ENCODE data around the gene SNX21. TPM values are rescaled to one million over a fixed set of nuclear protein-coding genes. Genes with fewer than 3 reads are reported as not detected.

SNX21 gene
- total and polyA plus RNA-seq, 9 of the 15 experiments (the other 6 are each of a cell fraction or from before 2014, with no cell fraction given) = 0.10 to 1.2 (median 0.42) TPM

GRCh38 chr20:45890077-45890984, 56.7 kb downstream of the SNX21 start (continued):
- TF ChIP-seq PREB (CRISPR knock-in tag; IDR thresholded peaks at IDR 0.05) = no peak
- TF ChIP-seq ZNF589 (CRISPR knock-in tag; IDR thresholded peaks at IDR 0.05; ENCODE audit: low read depth) = 0 out of 2 replicates have a peak, but pooled peaks have one; percentile 36
- TF ChIP-seq NFIC (IDR thresholded peaks at IDR 0.05) = peak; percentile 84
- TF ChIP-seq ZEB2 (IDR thresholded peaks at IDR 0.05) = no peak
- TF ChIP-seq, protein P1, sequence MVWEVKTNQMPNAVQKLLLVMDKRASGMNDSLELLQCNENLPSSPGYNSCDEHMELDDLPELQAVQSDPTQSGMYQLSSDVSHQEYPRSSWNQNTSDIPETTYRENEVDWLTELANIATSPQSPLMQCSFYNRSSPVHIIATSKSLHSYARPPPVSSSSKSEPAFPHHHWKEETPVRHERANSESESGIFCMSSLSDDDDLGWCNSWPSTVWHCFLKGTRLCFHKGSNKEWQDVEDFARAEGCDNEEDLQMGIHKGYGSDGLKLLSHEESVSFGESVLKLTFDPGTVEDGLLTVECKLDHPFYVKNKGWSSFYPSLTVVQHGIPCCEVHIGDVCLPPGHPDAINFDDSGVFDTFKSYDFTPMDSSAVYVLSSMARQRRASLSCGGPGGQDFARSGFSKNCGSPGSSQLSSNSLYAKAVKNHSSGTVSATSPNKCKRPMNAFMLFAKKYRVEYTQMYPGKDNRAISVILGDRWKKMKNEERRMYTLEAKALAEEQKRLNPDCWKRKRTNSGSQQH (CRISPR knock-in tag; IDR thresholded peaks at IDR 0.05) = no peak
- TF ChIP-seq YY1 (IDR thresholded peaks at IDR 0.05; ENCODE audit: borderline replicate concordance in 1 of 3, control insufficient read depth in 1 of 3, extremely low read depth in 1 of 3, insufficient read depth in 3 of 3, insufficient read length in 1 of 3, insufficient replicate concordance in 2 of 3, low read depth in 1 of 3, low read length in 2 of 3) = peak in 1 of 3 experiments; percentile 6
- no peak for TF ChIP-seq RFX5 (IDR thresholded peaks at IDR 0.05; ENCODE audit: low read depth, low read length)
- TF ChIP-seq, protein P2, sequence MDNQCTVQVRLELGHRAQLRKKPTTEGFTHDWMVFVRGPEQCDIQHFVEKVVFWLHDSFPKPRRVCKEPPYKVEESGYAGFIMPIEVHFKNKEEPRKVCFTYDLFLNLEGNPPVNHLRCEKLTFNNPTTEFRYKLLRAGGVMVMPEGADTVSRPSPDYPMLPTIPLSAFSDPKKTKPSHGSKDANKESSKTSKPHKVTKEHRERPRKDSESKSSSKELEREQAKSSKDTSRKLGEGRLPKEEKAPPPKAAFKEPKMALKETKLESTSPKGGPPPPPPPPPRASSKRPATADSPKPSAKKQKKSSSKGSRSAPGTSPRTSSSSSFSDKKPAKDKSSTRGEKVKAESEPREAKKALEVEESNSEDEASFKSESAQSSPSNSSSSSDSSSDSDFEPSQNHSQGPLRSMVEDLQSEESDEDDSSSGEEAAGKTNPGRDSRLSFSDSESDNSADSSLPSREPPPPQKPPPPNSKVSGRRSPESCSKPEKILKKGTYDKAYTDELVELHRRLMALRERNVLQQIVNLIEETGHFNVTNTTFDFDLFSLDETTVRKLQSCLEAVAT (IDR thresholded peaks at IDR 0.05) = peak in 1 of 2 experiments; percentile 30; a peak in 1 of 4 replicates
- no peak for TF ChIP-seq POLR3A (IDR thresholded peaks at IDR 0.05; ENCODE audit: borderline replicate concordance, extremely low read depth, insufficient read depth, insufficient read length)
- TF ChIP-seq ZNF212 (CRISPR knock-in tag; IDR thresholded peaks at IDR 0.05) = no peak
- TF ChIP-seq, protein P3, sequence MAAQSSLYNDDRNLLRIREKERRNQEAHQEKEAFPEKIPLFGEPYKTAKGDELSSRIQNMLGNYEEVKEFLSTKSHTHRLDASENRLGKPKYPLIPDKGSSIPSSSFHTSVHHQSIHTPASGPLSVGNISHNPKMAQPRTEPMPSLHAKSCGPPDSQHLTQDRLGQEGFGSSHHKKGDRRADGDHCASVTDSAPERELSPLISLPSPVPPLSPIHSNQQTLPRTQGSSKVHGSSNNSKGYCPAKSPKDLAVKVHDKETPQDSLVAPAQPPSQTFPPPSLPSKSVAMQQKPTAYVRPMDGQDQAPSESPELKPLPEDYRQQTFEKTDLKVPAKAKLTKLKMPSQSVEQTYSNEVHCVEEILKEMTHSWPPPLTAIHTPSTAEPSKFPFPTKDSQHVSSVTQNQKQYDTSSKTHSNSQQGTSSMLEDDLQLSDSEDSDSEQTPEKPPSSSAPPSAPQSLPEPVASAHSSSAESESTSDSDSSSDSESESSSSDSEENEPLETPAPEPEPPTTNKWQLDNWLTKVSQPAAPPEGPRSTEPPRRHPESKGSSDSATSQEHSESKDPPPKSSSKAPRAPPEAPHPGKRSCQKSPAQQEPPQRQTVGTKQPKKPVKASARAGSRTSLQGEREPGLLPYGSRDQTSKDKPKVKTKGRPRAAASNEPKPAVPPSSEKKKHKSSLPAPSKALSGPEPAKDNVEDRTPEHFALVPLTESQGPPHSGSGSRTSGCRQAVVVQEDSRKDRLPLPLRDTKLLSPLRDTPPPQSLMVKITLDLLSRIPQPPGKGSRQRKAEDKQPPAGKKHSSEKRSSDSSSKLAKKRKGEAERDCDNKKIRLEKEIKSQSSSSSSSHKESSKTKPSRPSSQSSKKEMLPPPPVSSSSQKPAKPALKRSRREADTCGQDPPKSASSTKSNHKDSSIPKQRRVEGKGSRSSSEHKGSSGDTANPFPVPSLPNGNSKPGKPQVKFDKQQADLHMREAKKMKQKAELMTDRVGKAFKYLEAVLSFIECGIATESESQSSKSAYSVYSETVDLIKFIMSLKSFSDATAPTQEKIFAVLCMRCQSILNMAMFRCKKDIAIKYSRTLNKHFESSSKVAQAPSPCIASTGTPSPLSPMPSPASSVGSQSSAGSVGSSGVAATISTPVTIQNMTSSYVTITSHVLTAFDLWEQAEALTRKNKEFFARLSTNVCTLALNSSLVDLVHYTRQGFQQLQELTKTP (IDR thresholded peaks at IDR 0.05; ENCODE audit: low read depth in 1 of 2, partially characterized antibody in 2 of 2) = no peak
- peak; percentile 89 for TF ChIP-seq PRPF4 (IDR thresholded peaks at IDR 0.05; ENCODE audit: insufficient read depth, low read depth, low read length, poor library complexity, severe bottlenecking)
- TF ChIP-seq ZBTB33 (CRISPR knock-in tag; IDR thresholded peaks at IDR 0.05) = peak; percentile 87
- no peak for TF ChIP-seq NUFIP1 (IDR thresholded peaks at IDR 0.05; ENCODE audit: partially characterized antibody)
- TF ChIP-seq PRMT5 (CRISPR knock-in tag; IDR thresholded peaks at IDR 0.05) = no peak
